ENCODE measurements around the gene UBE2Q2.
"Not testable (repeated sequence)": the region's sequence is repeated elsewhere in the genome, so short reads cannot be mapped to it uniquely, and the experiment has no call there.

Gene UBE2Q2

DNA sequence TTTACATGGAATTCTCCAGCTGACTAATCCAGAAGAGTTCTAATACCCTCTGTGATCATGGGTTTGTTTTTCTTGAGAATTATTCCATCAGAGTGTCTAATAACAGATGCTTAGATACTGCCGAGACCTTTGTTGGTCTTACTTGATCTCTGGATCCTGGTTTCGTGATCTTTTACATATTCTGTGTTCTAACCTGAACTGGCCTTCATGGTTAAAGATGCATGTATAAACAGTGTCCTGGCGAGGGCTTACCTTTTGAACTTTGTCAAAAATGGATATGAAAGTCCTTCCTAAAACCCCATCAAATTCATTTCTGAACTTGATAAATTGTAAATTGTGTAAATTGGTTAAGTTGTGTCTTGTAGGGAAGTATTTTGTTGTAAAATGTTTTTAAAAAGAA, 24.8 kb downstream of the UBE2Q2 start:
- H3K4me3 ChIP-seq (ENCODE audit: low read depth, low read length): no peak overlapping the region; the same call in 1 of the 2 replicates
- H3K27me3 ChIP-seq (ENCODE audit: control insufficient read depth, insufficient read depth, low read length): no peaks in the 10 kb centered on the region
- H3K4me1 ChIP-seq (ENCODE audit: control insufficient read depth, insufficient read depth, low read length): peaks cover 54% of the 10 kb centered on the region
- H3K9me3 ChIP-seq (ENCODE audit: control insufficient read depth, insufficient read depth, low read depth, low read length): no peaks in the 10 kb centered on the region
- H3K9ac ChIP-seq (ENCODE audit: low read length): no peak overlapping the region
- peaks cover 21% of the 10 kb centered on the region for H3K36me3 ChIP-seq (ENCODE audit: control insufficient read depth, insufficient read depth, low read length)
- no peak overlapping the region for H3K27ac ChIP-seq (ENCODE audit: low read depth, low read length)

- Histone ChIP-seq H3K36me3 (ENCODE audit: control insufficient read depth, insufficient read depth, low read length) (peaks cover 27% of the 10 kb centered on the region), H3K27me3 (ENCODE audit: control insufficient read depth, insufficient read depth, low read length) (no peaks in the 10 kb centered on the region), H3K4me1 (ENCODE audit: control insufficient read depth, insufficient read depth, low read length) (peaks cover 56% of the 10 kb centered on the region), H3K9me3 (ENCODE audit: control insufficient read depth, insufficient read depth, low read depth, low read length) (no peaks in the 10 kb centered on the region), H3K4me3 (ENCODE audit: low read depth, low read length) (no peak overlapping the region), H3K9ac (ENCODE audit: low read length) (no peak overlapping the region), H3K27ac (ENCODE audit: low read depth, low read length) (peak overlapping the region; percentile 47; the same call in 1 of the 2 replicates)
Observed at GRCh38 chr15:75869446-75869845, 26.2 kb downstream of the UBE2Q2 start.

GRCh38 chr15:75871589-75871988, 28.3 kb downstream of the UBE2Q2 start:
- Histone ChIP-seq H3K36me3 (ENCODE audit: control insufficient read depth, insufficient read depth, low read length) (peaks cover 47% of the 10 kb centered on the region), H3K27ac (ENCODE audit: low read depth, low read length) (peak overlapping the region; percentile 39; the same call in 1 of the 2 replicates), H3K9ac (ENCODE audit: low read length) (peak overlapping the region; percentile 40), H3K4me1 (ENCODE audit: control insufficient read depth, insufficient read depth, low read length) (peaks cover 49% of the 10 kb centered on the region)
- not testable (repeated sequence) for H3K9me3 ChIP-seq (ENCODE audit: control insufficient read depth, insufficient read depth, low read depth, low read length); H3K4me3 ChIP-seq (ENCODE audit: low read depth, low read length); H3K27me3 ChIP-seq (ENCODE audit: control insufficient read depth, insufficient read depth, low read length)

GRCh38 chr15:75872403-75872990, 29.2 kb downstream of the UBE2Q2 start:
- H3K27ac ChIP-seq (ENCODE audit: low read depth, low read length): peak overlapping the region; percentile 39; the same call in 1 of the 2 replicates
- H3K27me3 ChIP-seq (ENCODE audit: control insufficient read depth, insufficient read depth, low read length): no peaks in the 10 kb centered on the region
- peaks cover 46% of the 10 kb centered on the region for H3K36me3 ChIP-seq (ENCODE audit: control insufficient read depth, insufficient read depth, low read length)
- no peak overlapping the region for H3K9ac ChIP-seq (ENCODE audit: low read length)
- no peak overlapping the region for H3K4me3 ChIP-seq (ENCODE audit: low read depth, low read length)
- no peaks in the 10 kb centered on the region for H3K9me3 ChIP-seq (ENCODE audit: control insufficient read depth, insufficient read depth, low read depth, low read length)
- H3K4me1 ChIP-seq (ENCODE audit: control insufficient read depth, insufficient read depth, low read length): peaks cover 40% of the 10 kb centered on the region

- Histone ChIP-seq H3K27ac (ENCODE audit: low read depth, low read length) (no peak overlapping the region), H3K36me3 (ENCODE audit: control insufficient read depth, insufficient read depth, low read length) (peaks cover 58% of the 10 kb centered on the region), H3K4me3 (ENCODE audit: low read depth, low read length) (no peak overlapping the region)
Observed at GRCh38 chr15:75884041-75884440, 40.8 kb downstream of the UBE2Q2 start.

DNA sequence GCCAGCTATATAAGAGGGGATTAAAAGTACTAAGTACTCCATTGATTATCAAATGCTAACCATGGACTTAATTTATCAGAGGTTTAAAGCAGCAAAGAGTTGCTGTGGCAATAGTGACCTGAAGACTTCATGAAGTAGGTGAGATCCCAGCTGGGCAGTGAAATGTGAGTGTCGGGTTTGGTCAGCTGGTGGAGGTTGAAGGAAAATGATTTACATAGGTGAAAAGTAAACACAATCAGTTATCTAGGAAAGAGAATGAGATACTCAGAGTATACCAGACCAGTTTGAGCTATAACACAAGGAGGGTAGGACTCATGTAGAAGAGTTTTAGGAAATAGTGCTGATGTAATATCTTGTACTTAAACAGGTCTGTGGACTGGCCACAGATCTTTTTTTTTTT, 43.9 kb downstream of the UBE2Q2 start:
- peaks cover 54% of the 10 kb centered on the region for H3K36me3 ChIP-seq (ENCODE audit: control insufficient read depth, insufficient read depth, low read length)

More at GRCh38 chr15:75884041-75884440, 40.8 kb downstream of the UBE2Q2 start:
- no peak overlapping the region for H3K9ac ChIP-seq (ENCODE audit: low read length)
- no peaks in the 10 kb centered on the region for H3K27me3 ChIP-seq (ENCODE audit: control insufficient read depth, insufficient read depth, low read length)
- H3K9me3 ChIP-seq (ENCODE audit: control insufficient read depth, insufficient read depth, low read depth, low read length): no peaks in the 10 kb centered on the region
- no peaks in the 10 kb centered on the region for H3K4me1 ChIP-seq (ENCODE audit: control insufficient read depth, insufficient read depth, low read length)

GRCh38 chr15:75891895-75892294, 48.6 kb downstream of the UBE2Q2 start:
- no peak overlapping the region for H3K9ac ChIP-seq (ENCODE audit: low read length)
- H3K27ac ChIP-seq (ENCODE audit: low read depth, low read length): no peak overlapping the region
- no peaks in the 10 kb centered on the region for H3K4me1 ChIP-seq (ENCODE audit: control insufficient read depth, insufficient read depth, low read length)
- no peaks in the 10 kb centered on the region for H3K27me3 ChIP-seq (ENCODE audit: control insufficient read depth, insufficient read depth, low read length)
- no peak overlapping the region for H3K4me3 ChIP-seq (ENCODE audit: low read depth, low read length)
- H3K9me3 ChIP-seq (ENCODE audit: control insufficient read depth, insufficient read depth, low read depth, low read length): no peaks in the 10 kb centered on the region
- H3K36me3 ChIP-seq (ENCODE audit: control insufficient read depth, insufficient read depth, low read length): peaks cover 47% of the 10 kb centered on the region

More for the DNA sequence above, 43.9 kb downstream of the UBE2Q2 start:
- no peaks in the 10 kb centered on the region for H3K9me3 ChIP-seq (ENCODE audit: control insufficient read depth, insufficient read depth, low read depth, low read length)
- H3K4me3 ChIP-seq (ENCODE audit: low read depth, low read length): no peak overlapping the region
- H3K9ac ChIP-seq (ENCODE audit: low read length): no peak overlapping the region
- no peaks in the 10 kb centered on the region for H3K27me3 ChIP-seq (ENCODE audit: control insufficient read depth, insufficient read depth, low read length)
- H3K4me1 ChIP-seq (ENCODE audit: control insufficient read depth, insufficient read depth, low read length): no peaks in the 10 kb centered on the region
- H3K27ac ChIP-seq (ENCODE audit: low read depth, low read length): no peak overlapping the region

GRCh38 chr15:75895731-75896130, 52.5 kb downstream of the UBE2Q2 start:
- H3K9ac ChIP-seq (ENCODE audit: low read length): no peak overlapping the region
- peaks cover 43% of the 10 kb centered on the region for H3K36me3 ChIP-seq (ENCODE audit: control insufficient read depth, insufficient read depth, low read length)
- no peaks in the 10 kb centered on the region for H3K9me3 ChIP-seq (ENCODE audit: control insufficient read depth, insufficient read depth, low read depth, low read length)
- no peak overlapping the region for H3K4me3 ChIP-seq (ENCODE audit: low read depth, low read length)
- no peak overlapping the region for H3K27ac ChIP-seq (ENCODE audit: low read depth, low read length)
- no peaks in the 10 kb centered on the region for H3K4me1 ChIP-seq (ENCODE audit: control insufficient read depth, insufficient read depth, low read length)
- no peaks in the 10 kb centered on the region for H3K27me3 ChIP-seq (ENCODE audit: control insufficient read depth, insufficient read depth, low read length)

DNA sequence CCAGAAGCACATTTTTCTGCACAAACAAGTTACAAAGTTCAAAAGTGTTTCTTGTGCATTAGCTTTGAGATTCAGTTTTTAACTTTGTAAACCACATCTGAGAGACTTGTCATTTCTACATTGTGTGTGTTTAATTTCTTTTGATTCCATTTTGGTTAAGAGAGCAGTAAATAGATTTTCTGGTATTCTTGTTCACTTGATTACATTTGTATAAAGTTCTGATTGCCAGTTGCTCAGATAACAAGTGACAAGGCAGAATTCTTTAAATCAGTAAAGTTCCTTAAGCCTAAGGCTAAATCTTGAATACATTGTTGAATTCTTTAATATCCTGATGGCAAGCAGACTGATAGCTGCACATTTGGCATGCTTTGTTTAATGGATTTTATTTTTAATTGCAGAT, 57.3 kb downstream of the UBE2Q2 start:
- Histone ChIP-seq H3K4me3 (ENCODE audit: low read depth, low read length) (no peak overlapping the region), H3K9ac (ENCODE audit: low read length) (no peak overlapping the region), H3K36me3 (ENCODE audit: control insufficient read depth, insufficient read depth, low read length) (peaks cover 23% of the 10 kb centered on the region), H3K4me1 (ENCODE audit: control insufficient read depth, insufficient read depth, low read length) (peaks cover 25% of the 10 kb centered on the region), H3K27me3 (ENCODE audit: control insufficient read depth, insufficient read depth, low read length) (no peaks in the 10 kb centered on the region), H3K9me3 (ENCODE audit: control insufficient read depth, insufficient read depth, low read depth, low read length) (no peaks in the 10 kb centered on the region), H3K27ac (ENCODE audit: low read depth, low read length) (no peak overlapping the region)

DNA sequence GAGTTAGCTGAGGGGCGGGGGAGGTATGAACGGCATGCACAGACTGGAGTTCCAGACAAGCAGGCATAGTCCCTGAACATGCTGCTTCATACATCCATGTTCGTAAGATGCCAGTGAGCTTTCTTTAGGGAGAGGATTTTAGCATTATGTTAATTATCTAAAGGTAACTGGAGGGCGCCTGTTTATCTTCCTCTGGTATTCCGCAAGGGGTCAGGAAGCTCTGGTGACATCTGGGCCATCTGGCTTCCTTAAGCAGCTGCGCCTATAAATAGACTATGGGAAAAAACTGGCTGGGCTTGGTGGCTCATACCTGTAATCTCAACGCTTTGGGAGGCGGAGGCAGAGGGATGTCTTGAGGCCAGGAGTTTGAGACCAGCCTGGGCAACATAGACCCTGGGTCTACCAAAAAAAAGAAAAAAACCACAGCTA, 58.9 kb downstream of the UBE2Q2 start:
- H3K4me1 ChIP-seq (ENCODE audit: control insufficient read depth, insufficient read depth, low read length): peaks cover 25% of the 10 kb centered on the region
- H3K27ac ChIP-seq (ENCODE audit: low read depth, low read length): no peak overlapping the region
- H3K36me3 ChIP-seq (ENCODE audit: control insufficient read depth, insufficient read depth, low read length): peaks cover 34% of the 10 kb centered on the region
- H3K4me3 ChIP-seq (ENCODE audit: low read depth, low read length): peak overlapping the region; percentile 96; the same call in 1 of the 2 replicates
- no peaks in the 10 kb centered on the region for H3K27me3 ChIP-seq (ENCODE audit: control insufficient read depth, insufficient read depth, low read length)
- H3K9me3 ChIP-seq (ENCODE audit: control insufficient read depth, insufficient read depth, low read depth, low read length): no peaks in the 10 kb centered on the region
- H3K9ac ChIP-seq (ENCODE audit: low read length): peak overlapping the region; percentile 8

DNA sequence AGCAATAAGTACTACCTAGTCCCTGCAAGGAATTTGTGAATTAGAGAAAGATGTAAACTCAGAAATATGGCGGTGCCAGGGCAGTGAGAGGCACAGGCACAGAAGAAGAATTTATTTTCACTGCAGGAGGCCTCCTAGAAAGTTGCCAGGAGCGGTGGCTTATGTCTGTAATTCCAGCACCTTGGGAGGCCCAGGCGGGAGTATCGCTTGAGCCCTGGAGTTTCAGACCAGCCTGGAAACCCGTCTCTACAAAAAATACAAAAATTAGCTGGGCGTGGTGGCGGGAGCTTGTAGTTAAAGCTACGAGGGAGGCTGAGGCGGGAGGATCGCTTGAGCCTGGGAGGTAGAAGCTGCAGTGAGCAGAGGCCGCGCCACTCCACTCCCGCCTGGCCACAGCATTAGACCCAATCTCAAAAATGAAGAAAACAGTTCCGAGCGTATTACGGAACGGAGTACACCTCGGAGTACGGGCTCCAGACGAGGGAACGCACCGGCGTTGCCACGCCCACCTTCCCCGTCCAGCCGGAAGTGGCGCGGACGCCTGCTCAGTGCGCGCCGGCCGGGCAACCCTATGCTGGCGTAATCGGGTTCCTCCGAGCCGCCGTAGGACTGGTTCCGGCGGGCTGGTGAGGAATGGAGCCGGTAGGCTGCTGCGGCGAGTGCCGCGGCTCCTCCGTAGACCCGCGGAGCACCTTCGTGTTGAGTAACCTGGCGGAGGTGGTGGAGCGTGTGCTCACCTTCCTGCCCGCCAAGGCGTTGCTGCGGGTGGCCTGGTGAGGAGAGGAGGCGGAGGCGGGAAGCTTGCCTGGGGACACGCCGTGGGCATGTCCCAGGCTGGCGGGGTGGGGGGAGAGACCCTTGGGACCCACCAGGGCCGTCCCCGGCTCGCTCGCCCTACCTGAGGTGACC, 60.3 kb downstream of the UBE2Q2 start, which contains the start of gene FBXO22:
Gene FBXO22 (plus strand): TSS at position 548 of the 909 bp plus-strand sequence. CDS start 86 bp downstream, at position 634.
- peak within 1 kb of the TSS; percentile 96 for H3K4me3 ChIP-seq (ENCODE audit: low read depth, low read length)
- peak within 1 kb of the TSS; percentile 97 for H3K9ac ChIP-seq (ENCODE audit: low read length)
- peaks cover 25% of the 10 kb centered on the region for H3K4me1 ChIP-seq (ENCODE audit: control insufficient read depth, insufficient read depth, low read length)
- H3K36me3 ChIP-seq (ENCODE audit: control insufficient read depth, insufficient read depth, low read length): peaks cover 35% of the 10 kb centered on the region
- no peaks in the 10 kb centered on the region for H3K27me3 ChIP-seq (ENCODE audit: control insufficient read depth, insufficient read depth, low read length)
- H3K9me3 ChIP-seq (ENCODE audit: control insufficient read depth, insufficient read depth, low read depth, low read length): no peaks in the 10 kb centered on the region
- H3K27ac ChIP-seq (ENCODE audit: low read depth, low read length): peak within 1 kb of the TSS; percentile 91
